NCI-H1092 treated with DMSO at 0.1 percent for 48 hours (cell line): ENCODE results near the gene MARCKS.
"Not testable (repeated sequence)": the region's sequence is repeated elsewhere in the genome, so short reads cannot be mapped to it uniquely, and the experiment has no call there.

Experiments
- DNase-seq: peaks from one replicate; lab custom pipeline; 2025; lab: John Stamatoyannopoulos, UW

MARCKS gene

GRCh38 chr6:113884011-113884410 lies 26.9 kb downstream of the MARCKS start:
- DNase-seq: no peak

DNA sequence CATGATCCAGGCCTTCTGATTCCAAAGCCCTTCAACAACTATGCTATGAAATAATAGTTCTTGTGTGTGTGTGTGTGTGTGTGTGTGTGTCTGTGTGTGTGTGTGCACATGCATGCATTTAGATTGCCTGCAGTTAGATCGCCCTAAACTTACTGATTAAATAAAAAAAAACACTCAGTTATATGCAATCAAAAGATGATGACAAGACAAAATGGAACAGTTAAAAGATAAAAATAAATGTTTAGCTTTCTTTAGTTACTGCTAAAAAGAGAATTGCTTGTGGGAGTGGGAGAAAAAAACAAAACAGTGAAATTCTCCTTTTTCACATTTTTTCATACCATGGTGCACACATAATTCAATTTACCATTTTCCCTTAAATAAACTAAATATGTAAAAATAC lies 29.4 kb downstream of the MARCKS start:
- DNase-seq: no peak

GRCh38 chr6:113888493-113888892 lies 31.3 kb downstream of the MARCKS start:
- DNase-seq: no peak

GRCh38 chr6:113888956-113889630 lies 31.9 kb downstream of the MARCKS start:
- DNase-seq: no peak

GRCh38 chr6:113893451-113893850 lies 36.3 kb downstream of the MARCKS start:
- no peak for DNase-seq

GRCh38 chr6:113893866-113894265 lies 36.7 kb downstream of the MARCKS start:
- DNase-seq: no peak

DNA sequence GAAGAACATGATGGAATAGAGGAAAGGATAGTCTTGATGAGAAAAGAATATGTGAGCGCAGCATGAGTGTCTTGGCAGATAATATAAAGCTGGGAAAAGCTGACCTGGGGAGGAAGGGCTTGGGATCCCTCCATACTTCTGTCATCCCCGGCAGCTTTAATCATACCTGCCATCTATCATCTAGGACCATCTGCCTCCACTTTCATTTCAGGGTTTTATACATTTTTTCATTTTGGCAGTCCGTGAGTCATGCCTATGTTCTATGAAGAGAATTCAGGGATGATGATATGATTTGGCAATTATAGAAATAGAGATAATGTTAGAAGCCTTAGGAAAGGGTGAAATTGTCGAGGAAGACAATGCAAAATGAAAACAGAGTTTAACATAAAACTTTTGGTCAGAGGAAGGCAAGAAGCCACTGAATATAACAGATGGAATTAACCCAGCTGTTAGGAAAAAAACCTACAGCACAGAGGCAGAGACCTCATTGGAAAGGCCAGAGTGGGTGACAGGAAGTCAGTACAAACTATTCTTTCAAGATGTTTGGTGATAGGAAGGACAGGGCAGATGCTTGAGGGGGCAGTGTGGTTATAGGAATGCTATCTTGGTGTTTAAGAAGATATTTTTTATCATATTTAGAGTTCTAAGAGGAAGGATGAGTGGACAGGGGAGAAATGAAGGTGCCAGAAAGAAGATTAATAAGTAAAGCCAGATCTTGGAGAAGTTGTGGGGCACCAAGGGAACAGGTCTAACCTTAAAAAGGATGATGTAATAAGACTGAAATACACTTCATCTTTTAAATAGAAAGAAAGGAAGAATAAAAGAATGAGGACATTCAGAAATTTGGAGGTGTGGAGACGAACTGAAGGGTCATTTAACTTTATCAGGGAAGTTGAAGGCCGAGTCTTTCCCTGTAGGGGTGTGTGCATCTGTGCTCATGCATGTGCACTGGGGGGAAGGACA lies 37.8 kb downstream of the MARCKS start:
- DNase-seq: no peak

DNA sequence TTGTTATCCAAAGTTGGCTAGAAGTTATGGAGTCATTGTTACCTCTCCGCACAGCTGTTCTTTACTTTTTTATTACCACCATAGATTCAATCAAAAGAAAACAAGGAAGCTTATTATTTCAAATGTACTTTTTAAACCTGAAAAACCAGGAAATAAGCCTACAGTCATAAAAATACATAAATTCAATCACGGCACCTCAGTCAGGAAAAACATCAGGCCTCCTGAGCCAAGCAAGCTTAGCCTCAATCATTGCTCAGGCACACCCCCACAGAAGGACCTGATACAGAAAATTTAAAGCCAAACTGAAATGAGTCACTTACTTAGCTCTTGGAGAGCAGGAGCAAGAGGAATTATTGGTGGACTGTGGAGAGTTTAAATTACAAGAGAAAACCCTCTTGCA lies 44.3 kb downstream of the MARCKS start:
- no peak for DNase-seq

DNA sequence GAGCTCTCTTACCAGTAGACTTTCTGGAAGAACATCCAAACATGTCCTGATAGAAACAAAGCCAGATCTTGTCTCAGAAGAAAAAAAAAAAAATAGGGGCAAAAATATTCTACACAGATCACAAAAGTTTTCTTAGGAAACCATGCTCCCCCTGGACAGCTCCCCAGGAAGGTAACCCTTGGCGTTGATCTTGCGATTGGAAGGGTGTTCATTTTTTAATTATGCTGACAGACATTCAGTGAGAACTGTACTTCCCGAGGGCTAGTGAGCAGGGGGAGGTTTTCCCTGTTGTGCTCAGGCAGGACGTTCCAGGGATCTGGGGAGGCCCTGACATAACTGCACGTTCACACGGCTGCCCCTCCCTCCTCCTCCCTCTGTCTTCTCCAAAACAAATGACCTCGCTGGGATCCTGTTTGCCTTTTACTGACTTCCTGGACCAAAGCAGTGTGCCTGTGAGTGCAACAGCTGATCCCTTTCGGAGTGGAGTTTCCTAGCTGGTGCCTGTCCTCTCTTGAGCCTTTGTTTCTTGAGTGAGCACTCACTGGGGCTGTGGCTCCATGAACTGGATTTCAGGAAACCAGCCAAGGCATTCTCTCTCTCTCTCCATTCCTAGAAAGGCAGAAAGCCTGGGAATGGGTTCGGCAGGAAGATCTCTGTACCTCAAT lies 46.7 kb downstream of the MARCKS start:
- DNase-seq: no peak

DNA sequence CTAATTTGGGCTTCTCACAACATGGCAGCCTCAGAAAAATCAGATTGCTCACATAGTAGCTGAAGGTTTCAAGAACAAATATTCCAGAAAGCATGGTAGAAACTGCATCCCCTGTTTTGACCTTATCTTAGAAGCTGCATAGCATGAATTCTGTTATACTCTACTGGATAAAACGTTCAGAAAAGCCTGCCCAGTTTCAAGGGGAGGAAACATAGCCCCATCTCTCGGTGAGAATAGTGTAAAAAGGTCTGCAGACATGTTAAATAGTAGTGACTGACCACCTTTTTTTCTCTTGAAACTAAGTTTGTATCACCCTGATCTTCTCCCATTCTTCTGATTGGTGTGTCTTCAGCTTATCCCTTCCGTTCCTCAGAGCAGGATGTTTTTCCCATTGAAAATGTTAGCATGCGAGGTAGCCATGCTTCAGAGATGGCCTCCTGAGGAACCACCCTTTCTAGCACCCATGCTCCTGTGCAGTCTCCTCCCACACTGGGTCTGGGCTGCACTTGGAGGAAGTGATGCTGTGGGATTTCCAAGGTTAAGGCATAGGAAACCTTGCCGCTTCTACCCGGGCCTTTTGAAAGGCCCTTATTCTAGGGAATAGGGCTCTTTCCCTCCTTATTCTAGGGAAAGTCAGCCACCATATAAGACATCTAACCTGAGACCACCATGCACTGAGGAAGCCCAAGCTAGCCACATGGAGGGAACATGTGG lies 50.1 kb downstream of the MARCKS start:
- DNase-seq: no peak

DNA sequence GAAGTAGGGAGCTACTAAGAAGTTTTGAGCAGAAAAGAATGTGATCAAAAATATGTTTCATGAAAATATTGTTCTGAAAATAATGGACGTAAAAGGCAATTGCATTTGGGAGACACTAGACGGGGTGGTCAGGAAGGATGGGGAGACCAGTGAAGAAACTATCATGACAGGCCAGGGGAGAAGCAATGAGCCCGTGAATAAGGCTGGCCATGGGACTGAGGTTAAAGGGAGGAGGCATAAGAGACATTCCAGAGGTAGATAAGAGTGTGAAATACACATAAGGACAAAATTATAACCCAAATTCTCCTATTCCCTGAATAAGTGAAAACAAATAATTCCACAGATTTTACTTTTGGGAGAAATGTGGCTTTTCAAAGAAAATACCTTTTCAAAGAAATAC lies 51.7 kb downstream of the MARCKS start:
- DNase-seq: no peak

DNA sequence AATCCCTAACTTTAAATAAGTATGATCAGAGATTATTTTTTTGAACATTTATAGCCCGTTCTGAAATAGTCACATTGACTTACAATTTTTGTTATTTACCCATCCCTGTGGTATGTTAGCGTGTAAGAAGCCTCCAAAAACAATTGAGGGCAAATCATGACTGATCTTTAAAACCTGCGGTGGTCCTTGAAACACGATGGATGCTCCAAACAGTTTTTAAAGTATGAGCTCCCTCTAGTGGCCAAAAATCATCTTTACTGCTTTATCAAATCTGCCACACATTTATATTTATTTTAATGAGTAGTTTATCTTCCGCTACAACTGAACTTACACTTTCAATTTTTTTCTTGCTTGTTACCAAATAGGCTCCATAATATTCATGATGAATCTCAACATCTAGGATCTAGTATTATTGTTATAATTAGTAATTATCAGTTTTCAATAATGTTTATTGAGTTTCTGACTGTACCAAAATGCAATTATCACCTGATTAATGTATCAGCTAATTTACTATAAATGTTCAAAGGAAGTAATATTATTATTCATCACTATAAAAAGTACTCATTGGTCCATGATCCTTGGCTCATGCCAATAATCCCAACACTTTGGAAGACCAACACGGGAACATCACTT lies 52.2 kb downstream of the MARCKS start:
- peak; percentile 57 for DNase-seq

- not testable (repeated sequence) for DNase-seq
Measured at GRCh38 chr6:113910285-113910684, 53.1 kb downstream of the MARCKS start.
